Stimulated activated CD4-positive, alpha-beta T cell treated with anti-CD3 and anti-CD28 coated beads, Interleukin-15, amount 100 ng/mL, for 24 hours (primary cell): ENCODE results near the gene CHCHD1.
"Not testable (repeated sequence)": the region's sequence is repeated elsewhere in the genome, so short reads cannot be mapped to it uniquely, and the experiment has no call there.

Experiments used
- DNase-seq: peaks from one replicate; pipeline ENCODE4 v3.0.0-alpha.2; 2020

The CHCHD1 gene

GRCh38 chr10:73814276-73814895 lies 32.5 kb downstream of the CHCHD1 start:
- no peak for DNase-seq

- DNase-seq: no peak
These were observed 33.3 kb downstream of the CHCHD1 start for GRCh38 chr10:73814896-73815718.

GRCh38 chr10:73815719-73816030 lies 33.8 kb downstream of the CHCHD1 start:
- no peak for DNase-seq

DNA sequence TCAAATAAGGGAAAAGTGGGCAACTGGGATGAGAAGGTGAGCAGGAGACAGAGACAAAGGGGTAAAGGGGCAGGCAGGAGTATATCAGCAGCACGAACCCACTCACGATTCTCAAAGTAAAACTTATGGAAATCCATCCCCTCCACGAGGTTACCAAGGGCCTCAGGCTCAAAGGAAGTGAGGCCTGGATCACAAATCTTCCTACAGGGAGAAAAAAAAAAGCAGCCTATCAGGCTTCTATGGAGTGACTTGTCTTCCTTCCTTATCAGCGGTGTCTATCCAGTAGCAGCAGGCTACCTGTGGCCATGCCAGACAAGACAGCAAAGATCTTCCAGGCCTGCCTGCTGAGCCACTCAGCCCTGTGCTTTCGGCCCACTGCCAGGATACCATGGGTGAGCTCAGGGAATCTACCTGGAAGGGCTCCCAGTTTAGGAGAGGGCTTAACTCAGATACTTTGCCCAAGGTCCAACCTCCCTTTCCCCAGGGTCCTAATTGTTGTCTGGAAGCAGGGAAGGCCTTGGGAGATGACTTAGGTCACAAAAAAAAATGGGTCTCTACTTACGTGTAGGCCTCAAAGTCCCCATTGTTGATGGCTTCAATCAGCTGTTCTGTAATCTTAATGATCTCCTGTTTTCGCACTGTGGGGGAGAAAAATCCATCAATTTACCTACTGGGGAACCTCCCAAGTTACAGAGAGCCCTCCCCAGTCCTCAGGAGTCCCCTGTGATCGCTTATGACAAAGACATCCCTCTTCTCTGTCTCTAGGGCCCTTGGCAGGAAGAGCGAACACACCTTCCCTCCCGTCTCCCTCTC lies 35.3 kb downstream of the CHCHD1 start:
- no peak for DNase-seq

DNA sequence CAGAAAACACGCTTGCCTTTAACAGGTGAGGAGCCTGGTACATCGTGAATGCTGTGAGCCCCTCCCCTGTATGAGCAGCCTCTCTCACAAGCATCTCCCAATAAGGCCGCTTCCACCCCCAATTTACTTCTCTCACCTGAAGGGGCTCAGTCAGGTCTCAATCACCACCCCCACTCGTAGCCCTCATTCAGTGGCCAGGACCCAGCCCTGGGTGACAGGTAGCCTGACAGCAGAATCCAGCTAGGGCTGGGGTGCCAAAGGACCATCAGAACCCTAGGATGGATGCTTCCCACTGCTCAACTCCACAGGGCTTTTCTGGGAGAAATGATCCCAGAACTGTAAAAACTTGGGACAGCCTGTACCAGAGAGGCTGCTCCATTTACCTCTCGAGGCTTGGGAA lies 36.0 kb downstream of the CHCHD1 start:
- DNase-seq: no peak

- no peak for DNase-seq
These were observed 36.6 kb downstream of the CHCHD1 start for GRCh38 chr10:73818402-73818801.

- DNase-seq: no peak
These were observed 37.2 kb downstream of the CHCHD1 start for GRCh38 chr10:73819081-73819480.

DNA sequence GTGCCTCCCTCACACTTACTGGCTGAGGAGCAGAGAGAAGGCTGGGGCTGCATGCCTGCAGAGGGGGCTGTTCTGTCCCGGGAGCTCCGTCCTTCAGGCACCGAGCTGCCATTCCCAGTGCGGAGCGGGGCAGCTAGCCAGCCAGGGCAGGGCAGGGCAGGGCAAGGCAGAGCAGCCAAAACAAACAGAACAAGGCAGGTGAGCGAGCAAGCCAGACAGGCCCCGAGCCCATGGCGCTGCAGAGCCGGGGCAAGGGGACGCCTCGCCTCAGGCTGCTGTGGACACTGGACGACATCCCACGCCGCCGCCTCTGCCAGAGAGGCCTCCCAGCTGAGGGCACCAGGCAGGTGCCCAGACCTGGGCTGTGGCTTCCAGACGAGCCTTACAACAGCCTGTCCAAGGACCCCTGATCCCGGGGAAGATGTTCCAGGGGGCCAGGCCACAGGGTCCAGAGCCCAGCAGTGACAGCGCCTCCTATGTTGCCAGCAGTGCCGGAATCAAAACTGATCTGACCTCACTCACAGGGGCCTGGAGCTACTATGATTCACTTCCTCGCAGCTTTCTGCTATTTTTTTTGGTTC lies 37.8 kb downstream of the CHCHD1 start:
- DNase-seq: no peak

DNA sequence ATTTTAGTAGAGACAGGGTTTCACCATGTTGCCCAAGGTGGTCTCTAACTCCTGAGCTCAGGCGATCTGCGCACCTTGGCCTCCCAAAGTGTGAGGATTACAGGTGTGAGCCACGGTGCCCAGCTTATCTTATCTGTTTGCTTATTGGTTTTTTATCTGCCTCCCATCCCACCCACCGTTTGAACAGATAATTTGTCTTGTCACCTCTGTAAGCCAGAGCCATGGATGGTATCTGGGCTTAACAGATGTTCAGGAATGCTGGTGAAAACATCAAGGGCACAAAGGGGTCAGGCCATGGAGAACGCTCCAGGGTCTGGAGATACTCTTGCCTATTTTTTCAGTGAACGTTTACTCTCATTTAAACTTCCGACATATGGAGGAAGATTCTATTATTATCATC lies 41.5 kb downstream of the CHCHD1 start:
- DNase-seq: no peak

DNA sequence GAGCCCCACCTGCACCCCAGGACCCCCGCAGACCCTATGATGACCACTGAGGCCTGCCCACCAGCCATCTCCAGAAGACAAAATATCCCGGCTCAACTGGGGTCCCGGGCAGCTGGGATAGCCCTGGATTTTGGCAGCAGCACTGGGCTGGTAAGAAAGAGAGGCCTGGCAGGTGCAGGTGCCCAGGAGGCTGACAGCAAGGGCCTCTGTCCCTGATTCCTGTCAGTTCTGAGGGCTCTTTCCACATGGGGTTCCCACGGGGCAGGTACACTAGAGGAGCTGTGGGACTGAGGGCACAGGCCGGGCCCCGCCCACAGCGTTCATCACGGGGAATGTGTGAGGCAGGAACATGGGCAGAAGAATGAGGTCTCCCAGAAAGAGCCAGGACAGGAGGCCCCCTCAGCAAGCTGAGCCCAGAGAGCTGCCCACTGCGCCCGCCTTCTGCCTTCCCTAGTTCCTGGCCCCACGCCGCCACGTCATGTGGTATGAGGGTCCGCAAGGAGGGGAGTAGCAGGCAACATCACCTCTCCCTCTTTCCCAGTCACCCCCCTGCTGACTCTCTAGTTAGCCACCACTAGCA lies 42.4 kb downstream of the CHCHD1 start:
- DNase-seq: no peak

DNA sequence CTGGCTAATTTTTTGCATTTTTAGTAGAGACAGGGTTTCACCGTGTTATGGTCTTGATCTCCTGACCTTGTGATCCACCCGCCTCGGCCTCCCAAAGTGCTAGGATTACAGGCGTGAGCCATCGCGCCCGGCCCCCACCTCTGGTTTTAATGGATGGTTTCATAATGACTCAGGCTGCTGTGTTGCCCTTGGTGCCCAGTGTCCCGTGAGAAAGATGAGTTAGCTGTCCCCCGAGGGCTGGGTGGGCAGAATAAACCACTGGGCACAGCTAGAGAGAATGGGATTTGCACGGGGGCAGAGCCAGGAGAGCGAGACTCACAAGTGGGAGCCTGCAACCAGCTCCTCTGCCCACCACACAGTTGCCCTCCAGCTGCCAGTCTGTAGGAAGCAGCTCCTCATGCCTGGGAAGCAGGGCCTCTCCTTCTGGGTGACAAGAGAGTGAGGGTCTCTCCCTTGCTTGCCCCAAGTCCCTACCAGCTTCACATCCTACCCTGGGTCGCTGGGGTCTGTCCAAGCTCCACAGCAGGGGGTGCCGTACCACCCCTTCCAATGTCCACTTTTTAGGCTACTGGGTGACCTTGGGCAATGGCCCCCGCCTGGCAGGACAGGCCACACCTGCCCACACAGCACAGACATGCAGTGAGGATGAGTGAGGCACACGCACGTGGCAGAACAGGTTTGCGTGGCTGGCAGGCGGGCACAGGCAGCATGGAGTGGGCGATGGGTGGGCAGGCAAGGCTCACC lies 45.7 kb downstream of the CHCHD1 start:
- no peak for DNase-seq

GRCh38 chr10:73828161-73828560 lies 46.3 kb downstream of the CHCHD1 start:
- no peak for DNase-seq

GRCh38 chr10:73829090-73829489 lies 47.2 kb downstream of the CHCHD1 start:
- not testable (repeated sequence) for DNase-seq
